HG02610 (cell line): ENCODE results near the gene GCSAML.
"Not testable (repeated sequence)": the region's sequence is repeated elsewhere in the genome, so short reads cannot be mapped to it uniquely, and the experiment has no call there.

ENCODE experiments used
- ATAC-seq: cut with Tn5 transposase; IDR thresholded peaks from one replicate; pipeline ENCODE4 v1.9.1; 2021; ENCODE audit warnings: mild to moderate bottlenecking, moderate library complexity; ENCODE audit not compliant: unreplicated experiment

Gene GCSAML

DNA sequence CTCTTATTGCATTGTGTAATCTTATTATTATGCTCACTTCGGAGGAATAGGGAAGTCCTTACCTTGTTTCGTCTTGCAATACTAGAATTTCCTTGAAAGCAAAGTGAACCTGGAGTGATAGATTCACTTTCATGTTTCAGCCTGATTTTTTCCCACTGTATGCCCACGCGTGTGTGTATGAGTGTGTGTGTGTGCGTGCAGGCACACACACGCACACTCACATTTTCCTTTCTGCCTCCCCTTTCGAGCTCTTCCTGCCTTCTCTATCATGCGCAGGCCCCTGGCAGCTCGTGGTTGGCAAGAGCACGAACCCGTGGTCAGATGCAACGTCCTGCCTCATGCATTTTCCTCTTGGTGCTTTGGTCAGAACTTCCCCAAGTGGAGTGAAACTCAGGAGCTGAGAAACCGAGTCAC is at the start of gene GCSAML:
Gene GCSAML (plus strand): TSS at position 366 of the 414 bp plus-strand sequence. CDS start 58 bp downstream, outside the sequence.
- ATAC-seq, result no peak

DNA sequence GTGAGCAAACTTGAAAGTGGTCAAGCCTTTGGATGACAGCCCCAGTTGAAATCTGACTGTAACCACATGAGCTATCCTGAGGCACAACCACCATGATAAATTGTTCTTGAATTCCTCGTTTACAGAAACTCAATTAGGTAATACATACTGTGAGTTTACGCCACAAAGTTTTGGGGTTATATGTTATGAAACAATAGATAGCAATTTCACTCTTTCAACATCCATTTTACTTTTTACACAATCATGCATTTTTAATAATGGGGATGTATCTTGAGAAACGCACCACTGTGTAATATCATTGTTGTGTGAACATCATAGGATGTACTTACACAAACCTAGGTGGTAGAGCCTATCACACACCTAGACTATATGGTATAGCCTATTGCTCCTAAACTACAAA is 48.1 kb upstream of the GCSAML start:
- ATAC-seq, result no peak

DNA sequence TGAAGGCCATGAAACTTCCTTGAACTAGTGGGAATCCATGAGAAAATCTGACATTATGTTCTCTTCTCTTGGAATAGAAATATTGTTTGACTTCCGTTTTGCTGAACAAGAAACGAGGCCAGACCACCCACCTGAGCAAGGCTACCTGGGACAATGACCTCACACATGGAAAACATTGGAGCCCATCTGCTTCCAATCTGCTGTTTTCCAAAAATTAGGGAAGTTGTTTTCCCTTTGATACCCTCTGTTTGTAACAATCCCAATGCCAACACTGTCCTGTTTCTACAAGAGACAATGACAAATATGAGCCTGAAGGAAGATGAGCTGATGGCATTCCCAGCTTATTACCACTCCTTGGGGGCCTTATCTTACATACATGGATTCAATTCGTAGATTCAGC is 42.1 kb upstream of the GCSAML start:
- ATAC-seq, result no peak

DNA sequence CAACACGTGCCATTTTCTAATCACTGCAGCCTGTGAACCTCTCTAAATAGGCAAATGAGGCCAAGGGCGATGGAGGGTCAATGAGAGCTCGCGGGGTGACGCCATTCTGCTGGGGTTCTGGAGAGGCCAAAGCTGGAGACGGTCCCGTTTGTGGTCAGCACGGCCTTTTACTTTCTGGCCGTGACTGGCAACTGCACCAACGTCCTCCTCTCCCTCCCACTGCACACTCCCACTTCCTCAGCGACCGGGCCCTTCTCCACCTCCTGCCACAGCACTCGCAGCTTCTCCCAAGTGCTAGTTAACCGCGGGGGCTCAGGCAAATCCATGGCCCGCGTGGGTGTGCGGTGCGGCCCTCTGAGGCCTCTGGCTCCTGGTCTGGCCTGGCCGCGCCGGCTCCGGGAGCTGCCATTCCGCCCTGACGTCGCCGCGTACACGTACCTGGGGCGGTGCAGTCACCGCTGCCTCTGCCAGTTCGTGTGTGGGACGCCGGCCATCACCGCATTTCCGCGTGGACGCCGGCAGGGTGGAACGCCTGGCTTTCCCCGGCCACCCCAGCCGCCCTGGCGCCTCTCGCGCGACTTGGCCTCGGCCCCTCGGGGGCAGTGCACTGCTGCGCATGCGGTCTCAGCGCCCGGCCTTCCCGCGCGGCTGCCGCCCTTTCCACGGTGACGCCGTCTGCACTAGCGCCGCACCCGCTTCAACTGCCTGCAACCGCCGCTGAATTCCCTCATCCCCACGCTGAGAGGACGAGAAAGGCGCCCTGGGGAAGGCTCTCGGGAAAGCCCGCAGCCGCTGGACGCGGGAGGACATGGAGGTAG is 30.9 kb upstream of the GCSAML start:
- no peak for ATAC-seq

DNA sequence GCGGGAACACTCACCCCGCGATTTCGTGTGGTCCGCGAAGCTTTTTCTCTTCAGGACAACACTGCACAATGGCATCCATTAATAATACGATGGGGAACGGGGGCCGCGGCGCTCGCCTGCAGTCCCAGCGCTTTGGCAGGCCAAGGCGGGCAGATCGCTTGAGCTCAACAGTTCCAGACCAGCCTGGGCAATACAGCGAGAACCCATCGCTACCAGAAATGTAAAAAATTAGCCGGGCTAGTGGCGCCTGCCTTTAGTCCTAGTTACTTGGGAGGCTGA is 30.4 kb upstream of the GCSAML start:
- ATAC-seq, result no peak

DNA sequence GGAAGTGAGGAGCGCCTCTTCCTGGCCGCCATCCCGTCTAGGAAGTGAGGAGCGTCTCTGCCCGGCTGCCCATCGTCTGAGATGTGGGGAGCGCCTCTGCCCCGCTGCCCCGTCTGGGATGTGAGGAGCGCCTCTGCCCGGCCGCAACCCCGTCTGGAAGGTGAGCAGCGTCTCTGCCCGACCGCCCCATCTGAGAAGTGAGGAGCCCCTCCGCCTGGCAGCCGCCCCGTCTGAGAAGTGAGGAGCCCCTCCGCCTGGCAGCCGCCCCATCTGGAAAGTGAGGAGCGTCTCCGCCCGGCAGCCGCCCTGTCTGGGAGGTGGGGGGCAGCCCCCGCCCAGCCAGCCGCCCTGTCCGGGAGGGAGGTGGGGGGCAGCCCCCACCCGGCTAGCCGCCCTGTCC is 27.0 kb upstream of the GCSAML start:
- ATAC-seq, result not testable (repeated sequence)

DNA sequence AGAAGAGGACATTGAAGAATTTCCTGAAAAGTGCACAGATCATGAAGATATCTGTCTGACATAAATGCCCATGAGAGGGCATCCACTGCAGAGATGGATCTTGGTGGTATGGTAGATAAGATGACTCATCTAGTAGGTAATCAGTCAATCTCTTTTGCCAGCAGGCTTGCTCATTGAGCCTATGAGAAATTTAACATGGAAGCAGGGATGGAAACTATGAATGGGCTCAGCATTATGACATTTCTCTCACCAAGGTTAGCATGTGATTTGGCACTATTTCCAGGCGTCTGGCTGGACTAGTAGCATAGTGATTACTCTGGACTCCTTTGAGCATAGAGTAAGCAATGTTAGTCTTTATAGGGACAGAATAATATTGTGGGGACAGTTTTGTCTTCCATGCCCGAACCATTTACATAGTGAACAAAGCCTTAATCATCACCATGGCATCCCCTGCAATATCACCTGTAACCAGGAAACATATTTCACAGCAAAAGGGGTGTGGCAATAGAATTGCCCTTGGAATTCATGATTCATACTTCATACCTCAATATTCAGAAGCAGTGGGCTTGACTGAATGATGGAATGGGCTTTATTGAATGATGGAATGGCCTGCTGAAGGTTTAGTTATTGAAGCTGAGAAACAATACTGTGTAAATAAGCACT is 20.0 kb upstream of the GCSAML start:
- no peak for ATAC-seq

DNA sequence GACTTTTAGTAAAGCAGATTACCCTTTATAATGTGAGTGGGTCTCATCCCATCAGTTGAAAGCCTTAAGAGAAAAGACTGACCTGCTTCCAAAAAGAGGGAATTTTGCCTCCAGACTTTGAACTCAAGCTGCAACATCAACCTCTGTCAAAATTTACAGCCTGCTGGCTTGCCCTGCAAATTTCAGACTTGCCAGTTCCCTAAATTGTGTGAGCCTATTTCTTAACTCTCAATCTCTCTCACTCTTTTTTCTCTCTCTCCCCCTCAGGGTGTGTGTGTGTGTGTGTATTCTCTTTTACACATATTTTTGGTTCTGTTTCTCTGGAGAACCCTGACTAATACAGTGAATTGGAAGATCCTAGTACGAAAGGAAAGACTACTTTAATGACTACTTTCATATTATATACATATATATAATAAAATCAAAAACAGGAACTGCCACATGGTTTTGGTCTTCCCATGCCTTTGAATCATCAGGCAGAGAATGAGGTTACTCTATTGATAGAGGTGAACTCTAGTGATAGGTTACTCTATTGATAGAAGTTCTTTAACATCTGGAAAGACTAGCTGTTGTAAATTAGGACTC is 19.1 kb upstream of the GCSAML start:
- ATAC-seq, result no peak

DNA sequence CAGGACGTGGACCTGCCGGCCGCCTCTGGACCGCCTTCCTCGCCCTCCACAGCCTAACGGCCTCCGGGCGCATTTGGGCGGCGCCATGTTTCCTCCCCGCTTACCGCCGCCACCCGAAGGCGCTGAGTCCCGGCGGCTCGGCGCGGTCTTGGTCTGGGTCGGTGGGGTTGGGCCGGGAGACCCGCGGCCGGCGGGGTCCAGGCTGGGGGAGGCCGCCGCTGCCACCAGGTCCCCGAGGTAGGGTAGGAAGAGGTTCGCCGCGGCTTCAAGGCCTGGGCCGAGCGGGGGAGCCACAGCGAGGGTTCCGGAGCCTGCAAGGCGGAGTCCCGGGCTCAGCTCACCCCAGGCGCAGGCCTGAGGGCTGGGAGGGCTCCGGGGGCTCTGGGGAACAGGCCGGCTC is 18.1 kb upstream of the GCSAML start:
- ATAC-seq, result no peak

DNA sequence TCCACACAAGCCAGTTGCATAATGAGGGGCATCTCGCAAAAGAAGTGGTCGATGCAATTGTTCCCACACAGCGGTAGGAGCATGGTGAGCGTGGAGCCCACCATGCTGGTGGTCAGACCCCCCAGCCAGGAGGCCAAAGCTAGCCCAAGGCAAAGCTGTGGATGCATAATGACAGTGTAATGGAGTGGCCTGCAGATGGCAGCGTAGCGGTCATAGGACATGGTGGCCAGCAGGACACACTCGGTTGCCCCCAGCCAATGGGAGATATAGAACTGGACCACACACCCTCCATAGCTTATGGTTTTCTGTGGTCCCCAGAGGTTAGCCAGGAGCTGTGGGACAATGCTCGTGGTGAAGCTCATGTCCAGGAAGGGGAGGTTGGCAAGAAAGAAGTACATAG is 17.0 kb upstream of the GCSAML start:
- ATAC-seq, result no peak

DNA sequence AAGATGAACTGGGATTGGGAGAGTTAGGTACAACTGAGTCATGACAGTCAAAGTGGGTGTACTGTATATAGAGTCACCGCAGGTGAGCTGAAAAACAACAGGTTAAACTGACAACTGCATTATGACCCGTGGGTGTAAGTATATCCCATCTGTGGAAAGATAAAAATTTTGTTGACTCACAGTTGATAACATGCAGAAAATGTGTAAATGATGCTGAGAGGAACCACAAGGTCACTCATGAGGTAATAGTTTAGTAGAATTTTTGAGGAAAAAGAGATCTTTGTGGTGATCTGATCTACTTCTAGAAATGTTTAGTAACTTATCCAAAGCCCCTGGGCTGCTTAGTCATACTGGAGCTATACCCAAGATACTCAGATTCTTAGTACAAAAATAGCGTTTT is 13.5 kb upstream of the GCSAML start:
- ATAC-seq, result no peak

DNA sequence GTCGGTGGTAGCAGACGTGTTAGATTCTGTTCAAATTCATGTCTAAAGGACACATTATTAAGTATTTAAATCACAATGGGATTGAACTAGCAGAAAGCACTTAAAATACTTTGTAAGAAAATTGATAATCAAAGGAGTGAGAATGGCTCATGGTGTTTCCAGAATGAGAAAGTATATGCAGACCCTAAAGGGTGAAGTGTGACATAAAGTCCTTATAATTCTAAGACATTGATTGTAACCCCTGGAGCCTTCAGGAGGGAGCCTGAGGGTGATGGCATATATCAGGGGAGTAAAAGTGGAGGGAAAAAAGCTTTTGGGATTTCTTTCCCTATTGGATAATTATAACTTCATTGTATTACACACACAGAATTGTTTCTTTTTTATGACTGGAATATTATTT is 12.6 kb upstream of the GCSAML start, which contains the start of gene OR2C3:
Gene OR2C3 (minus strand): TSS at position 101 of the 400 bp plus-strand sequence. CDS start 3,929 bp downstream, outside the sequence.
- ATAC-seq, result no peak

DNA sequence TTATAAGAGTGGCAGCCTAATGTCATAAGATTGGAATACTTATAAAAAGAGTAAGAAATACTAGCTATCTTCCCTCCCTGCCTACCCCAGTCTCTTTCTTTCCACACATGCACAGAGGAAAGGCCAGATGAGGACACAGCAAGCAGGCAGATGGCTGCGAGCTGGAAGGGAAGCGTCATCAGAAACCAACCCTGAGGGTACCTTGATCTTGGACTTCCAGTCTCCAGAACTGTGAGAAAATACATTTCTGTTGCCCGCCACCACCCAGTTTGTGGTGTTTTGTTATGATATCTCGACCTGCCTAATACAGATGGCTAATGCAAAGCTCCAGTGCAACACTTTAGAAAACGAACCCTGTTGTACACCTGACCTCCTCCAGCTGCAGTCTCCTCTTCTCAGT is 10.4 kb upstream of the GCSAML start:
- ATAC-seq, result no peak

DNA sequence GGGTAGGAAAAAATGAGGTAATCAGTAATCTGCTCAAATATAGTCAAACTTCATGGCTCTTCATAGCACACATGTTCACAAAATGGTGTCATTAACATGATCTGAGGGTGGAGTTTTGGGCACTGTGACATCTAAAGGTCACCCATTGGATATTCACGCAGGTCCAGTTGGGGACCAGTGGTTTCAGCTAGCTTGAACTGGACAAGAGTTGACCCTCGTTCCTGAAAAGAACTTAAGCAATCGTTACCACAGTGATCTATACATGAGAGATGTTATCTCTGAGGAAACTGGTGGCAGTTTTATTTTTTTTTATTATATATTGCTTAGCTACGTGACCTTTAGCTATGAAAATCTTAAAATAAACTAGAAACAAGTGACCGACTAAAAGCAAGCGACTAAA is 9.7 kb upstream of the GCSAML start:
- no peak for ATAC-seq

DNA sequence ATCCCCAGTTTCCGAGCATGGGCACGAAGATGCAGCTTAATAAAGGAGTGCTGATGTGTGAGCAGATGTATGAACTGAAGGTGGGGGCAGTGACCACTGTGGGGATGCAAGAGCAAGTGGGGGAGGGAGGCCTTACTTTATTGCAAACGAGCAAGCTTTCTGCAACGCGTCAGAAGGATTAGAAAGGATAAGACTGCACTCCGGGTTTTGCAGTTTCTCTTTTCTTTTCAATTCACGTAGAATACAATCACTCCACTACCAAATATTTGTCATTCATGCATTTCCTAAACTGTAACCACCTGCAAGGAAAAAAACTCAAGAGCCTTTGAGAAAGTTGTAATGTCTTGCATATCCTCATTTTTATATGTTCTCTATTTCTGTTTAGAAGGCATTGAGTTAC is 8.4 kb upstream of the GCSAML start:
- ATAC-seq, result no peak

DNA sequence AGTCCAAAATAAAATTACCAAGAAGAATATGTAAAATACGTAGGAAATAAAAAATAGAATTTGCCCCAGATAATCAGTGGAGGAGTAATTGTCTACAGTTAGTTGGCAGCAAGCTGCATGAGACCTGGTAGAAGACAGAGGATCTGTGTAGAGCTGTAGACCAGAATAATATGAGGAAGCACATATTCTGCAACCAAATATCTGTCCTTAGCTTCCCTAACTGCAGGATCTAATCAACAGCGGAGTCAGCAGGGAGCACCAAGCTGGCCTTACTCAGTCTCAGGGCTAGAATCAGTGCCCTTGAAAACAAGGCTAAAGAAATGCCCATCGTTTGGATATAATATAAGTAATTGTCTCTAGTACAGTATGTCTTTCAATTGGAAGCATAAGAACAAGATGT is 6.1 kb upstream of the GCSAML start:
- ATAC-seq, result no peak

DNA sequence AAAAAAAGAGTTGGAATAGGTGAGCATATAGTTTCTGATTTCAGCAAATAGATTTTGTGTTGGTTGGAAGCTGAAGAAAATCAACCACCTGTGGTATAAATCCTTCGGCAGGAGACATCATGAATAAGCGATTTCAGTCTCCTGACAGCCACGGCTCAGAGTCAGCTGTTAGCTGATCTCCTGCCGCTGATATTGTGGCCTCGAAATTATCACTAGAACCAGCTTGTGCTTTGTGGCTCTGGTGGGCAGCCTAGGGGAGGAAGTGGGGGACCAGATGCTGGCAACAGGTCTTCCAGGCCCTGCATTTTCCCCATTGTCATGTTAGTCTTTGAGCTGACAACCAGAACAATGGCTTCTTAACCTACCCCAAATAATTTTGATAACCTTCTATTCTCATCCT is 842 bp upstream of the GCSAML start:
- no peak for ATAC-seq

DNA sequence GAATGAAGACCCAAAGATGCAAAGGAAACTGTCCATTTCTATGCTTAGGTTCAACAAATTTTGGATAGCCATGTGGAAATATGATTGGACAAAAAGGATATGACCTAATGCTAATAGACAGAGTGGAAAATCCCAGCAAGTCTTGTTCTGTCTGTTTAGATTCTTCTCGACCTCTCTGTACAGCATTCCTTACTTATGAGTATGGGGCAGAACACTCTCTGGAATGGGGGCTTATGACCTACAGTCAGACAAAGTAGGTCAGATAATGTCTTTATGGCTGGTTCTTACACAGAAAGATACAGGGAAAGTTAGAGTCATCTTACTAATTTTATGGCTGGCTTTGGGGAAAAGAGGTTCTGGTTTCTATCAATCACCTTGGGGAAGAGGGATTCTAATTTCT is 2.8 kb downstream of the GCSAML start:
- no peak for ATAC-seq

DNA sequence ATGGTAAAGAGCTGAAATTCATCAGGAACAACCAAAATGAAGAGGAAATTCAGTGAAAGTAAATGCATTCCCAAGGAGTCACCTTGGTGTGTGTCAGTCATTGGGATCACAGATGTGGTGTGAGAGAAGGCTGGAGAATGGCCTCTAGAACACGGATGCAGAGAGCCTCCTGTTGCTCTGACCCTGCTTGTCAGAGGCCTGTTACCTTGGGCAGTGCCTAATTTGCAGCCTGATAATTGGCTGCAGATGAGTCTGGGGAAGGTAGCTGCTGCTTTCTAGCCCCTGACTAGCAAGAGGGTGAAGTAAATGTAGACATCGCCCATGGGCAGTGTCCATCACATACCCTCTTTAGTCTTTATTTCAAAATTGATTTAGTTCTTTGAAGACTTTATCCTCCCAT is 3.3 kb downstream of the GCSAML start:
- no peak for ATAC-seq

DNA sequence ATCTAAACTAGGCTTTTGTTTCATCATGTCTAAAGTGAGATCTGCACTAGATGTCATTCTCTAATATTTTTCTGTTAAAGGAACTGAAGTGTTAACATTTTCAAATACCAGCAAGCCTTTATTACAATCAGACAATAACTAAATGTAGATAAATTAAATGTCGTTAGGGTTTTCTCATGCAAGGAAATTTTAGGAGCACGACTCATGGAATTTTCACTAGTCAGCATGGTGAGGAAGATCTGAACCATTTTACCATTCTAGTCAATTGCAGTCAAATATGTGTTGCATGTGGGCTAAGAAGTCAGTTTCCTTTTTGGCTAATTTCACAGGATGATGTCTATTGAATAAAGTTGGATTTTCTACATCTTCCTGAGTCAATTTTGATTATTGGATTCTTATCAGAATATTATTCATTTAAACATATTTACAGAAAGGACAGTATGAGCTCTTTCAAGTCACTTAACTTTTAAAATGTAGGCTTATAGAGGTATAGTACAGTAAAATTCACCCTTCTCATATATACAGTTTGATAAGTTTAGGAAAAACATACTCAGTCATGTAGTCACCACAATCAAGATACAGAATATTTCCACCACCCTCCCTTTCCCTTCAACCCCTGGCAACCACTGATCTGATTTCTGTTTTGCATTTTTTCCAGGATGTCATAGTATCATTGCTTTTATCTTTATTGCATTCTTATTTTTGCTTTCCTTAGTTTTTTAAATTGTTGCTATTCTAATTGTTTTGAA is 9.2 kb downstream of the GCSAML start:
- no peak for ATAC-seq

DNA sequence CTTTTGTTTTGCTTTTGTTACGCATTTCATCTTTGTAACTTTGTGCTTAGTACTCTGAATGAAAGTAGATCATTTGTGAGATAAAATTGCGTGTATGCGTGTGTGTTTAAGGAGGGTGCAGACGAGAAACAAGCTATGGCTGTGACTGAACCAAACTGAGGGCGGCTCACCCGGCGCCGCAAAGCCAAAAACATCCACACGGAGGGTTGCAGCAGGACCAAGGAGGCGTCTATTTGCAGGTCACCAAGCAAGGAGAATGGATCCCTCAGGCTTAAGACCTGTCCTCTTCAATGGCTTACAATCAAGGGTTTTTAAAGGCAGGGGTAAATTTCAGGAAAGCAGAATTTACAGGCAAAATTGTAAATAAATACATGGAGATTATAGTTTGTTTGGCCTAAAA is 12.8 kb downstream of the GCSAML start:
- ATAC-seq, result no peak

DNA sequence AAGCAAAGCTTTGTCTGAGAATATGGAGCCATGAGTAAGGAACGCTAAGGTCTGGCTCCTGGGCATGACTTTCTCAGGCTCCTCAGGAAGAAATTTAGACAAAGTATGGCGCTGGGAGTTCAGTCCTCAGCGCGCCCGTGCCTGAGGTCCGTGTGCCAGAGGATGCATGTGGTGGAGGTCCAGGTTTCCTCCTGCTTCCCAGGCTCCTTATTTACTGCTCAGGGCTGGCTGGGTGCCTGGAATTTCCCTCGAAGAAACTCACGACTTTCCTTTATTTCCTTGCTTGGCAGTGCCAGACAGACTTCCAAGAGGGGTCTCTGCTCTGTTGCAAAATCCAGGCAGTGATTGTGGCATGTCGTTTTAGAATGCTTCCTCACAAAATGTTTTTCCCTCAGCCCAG is 13.3 kb downstream of the GCSAML start:
- ATAC-seq, result no peak
